Liver (tissue), 9 donors: ENCODE measurements around the gene MAPK7. TPM values are rescaled to one million over a fixed set of nuclear protein-coding genes. Genes with fewer than 3 reads are reported as not detected.

ENCODE experiments used
- DNase-seq: peaks from one replicate; pipeline ENCODE4 v3.0.0-alpha.2; 2017; ENCODE audit warnings: low spot score
- H3K27ac ChIP-seq, 2 donors: one replicate each; pipeline ENCODE4 v1.7.0; 2013; ENCODE audit warnings: inconsistent platforms in 2 of 2, low read length in 2 of 2, control low read depth in 1 of 2, low read depth in 1 of 2, mild to moderate bottlenecking in 1 of 2
- H3K27me3 ChIP-seq, 4 donors: one replicate each; pipeline versions ENCODE4 v1.6.1 to v1.7.0; 2013; ENCODE audit warnings: low read length in 3 of 4, inconsistent platforms in 1 of 4, mild to moderate bottlenecking in 1 of 4, moderate library complexity in 1 of 4; ENCODE audit not compliant: control insufficient read depth in 4 of 4, insufficient read depth in 4 of 4
- H3K36me3 ChIP-seq, 4 donors: one replicate each; pipeline versions ENCODE4 v1.6.1 to v1.7.0; 2013; ENCODE audit warnings: low read length in 3 of 4, mild to moderate bottlenecking in 3 of 4, low read depth in 1 of 4, moderate library complexity in 1 of 4; ENCODE audit not compliant: control insufficient read depth in 4 of 4, insufficient read depth in 3 of 4
- H3K4me1 ChIP-seq, 4 donors: one replicate each; pipeline versions ENCODE4 v1.6.1 to v1.7.0; 2013; ENCODE audit warnings: low read length in 3 of 4, mild to moderate bottlenecking in 3 of 4, moderate library complexity in 1 of 4; ENCODE audit not compliant: control insufficient read depth in 4 of 4, insufficient read depth in 4 of 4
- H3K4me3 ChIP-seq, 3 donors: one replicate each; pipeline versions ENCODE4 v1.6.1 to v1.7.0; 2013; ENCODE audit warnings: low read length in 3 of 3, control low read depth in 1 of 3, low read depth in 1 of 3, mild to moderate bottlenecking in 1 of 3
- H3K9ac ChIP-seq, 2 donors: one replicate each; pipeline ENCODE4 v1.7.0; 2013; ENCODE audit warnings: low read length in 2 of 2, mild to moderate bottlenecking in 2 of 2, moderate library complexity in 2 of 2, control low read depth in 1 of 2, low read depth in 1 of 2
- H3K9me3 ChIP-seq, 4 donors: one replicate each; pipeline versions ENCODE4 v1.6.1 to v1.7.0; 2013; ENCODE audit warnings: low read length in 3 of 4; ENCODE audit not compliant: control insufficient read depth in 4 of 4
- ATF3 ChIP-seq: IDR thresholded peaks from 2 replicates; pipeline ENCODE4 v1.6.1; 2016; ENCODE audit warnings: antibody characterized with exemption
- FOXA1 ChIP-seq: IDR thresholded peaks from 2 replicates; pipeline ENCODE4 v1.6.1; 2016; ENCODE audit warnings: antibody characterized with exemption
- GABPA ChIP-seq, 2 donors: IDR thresholded peaks in 1 of 2; conservative IDR thresholded peaks in 1 of 2; 2 replicates each; pipeline ENCODE4 v1.6.1; 2016; ENCODE audit warnings: antibody characterized with exemption in 2 of 2, mild to moderate bottlenecking in 1 of 2, moderate library complexity in 1 of 2
- JUND ChIP-seq, 2 donors: IDR thresholded peaks; 2 replicates each; pipeline ENCODE4 v1.6.1; 2016; ENCODE audit warnings: antibody characterized with exemption in 2 of 2
- MAX ChIP-seq: IDR thresholded peaks from 2 replicates; pipeline ENCODE4 v1.6.1; 2016; ENCODE audit warnings: antibody characterized with exemption
- NR2F2 ChIP-seq: IDR thresholded peaks from 2 replicates; pipeline ENCODE4 v1.6.1; 2016; ENCODE audit warnings: antibody characterized with exemption
- RAD21 ChIP-seq, 2 donors: IDR thresholded peaks; 2 replicates each; pipeline ENCODE4 v1.6.1; 2016; ENCODE audit warnings: antibody characterized with exemption in 2 of 2, mild to moderate bottlenecking in 2 of 2
- SP1 ChIP-seq: IDR thresholded peaks from 2 replicates; pipeline ENCODE4 v1.6.1; 2018; ENCODE audit warnings: antibody characterized with exemption, mild to moderate bottlenecking
- TAF1 ChIP-seq: conservative IDR thresholded peaks from 2 replicates; pipeline ENCODE4 v1.6.1; 2016; ENCODE audit warnings: antibody characterized with exemption, mild to moderate bottlenecking
- YY1 ChIP-seq: IDR thresholded peaks from 2 replicates; pipeline ENCODE4 v1.6.1; 2016; ENCODE audit warnings: antibody characterized with exemption, mild to moderate bottlenecking
- ZBTB33 ChIP-seq: IDR thresholded peaks from 2 replicates; pipeline ENCODE4 v1.6.1; 2016; ENCODE audit warnings: antibody characterized with exemption
- WGBS: extraction: QIAGEN DNeasy Blood & Tissue Kit; methylation state at CpG from one replicate; pipeline ENCODE4 v1.1.7; 2013; 5-methylcytosine and 5-hydroxymethylcytosine counted together
- polyA plus RNA-seq, 2 donors: library from polyadenylated mRNA; stranded (reverse) in 1 of 2; unstranded in 1 of 2; fragments of 200-250 nt in 1 of 2; fragments of >200 nt in 1 of 2; fragmentation: Nextera tagmentation in 1 of 2; extraction: Ambion mirVana in 1 of 2; gene quantifications; one replicate each; pipeline versions ENCODE4 v1.2.1 to v1.2.3, GENCODE V29; 2013 to 2015
- total RNA-seq, 2 donors: library from RNA; depleted of rRNA; stranded (reverse); fragments of >200 nt; gene quantifications; one replicate each; pipeline ENCODE4 v1.2.3, GENCODE V29; 2014
- donor health status: healthy.
- donor health status: healthy.
- donor health status: healthy.
- donor health status: healthy.
- donor health status: healthy.

The MAPK7 gene
- total and polyA plus RNA-seq, 4 donors = 3.4 to 8.8 (median 5.2) TPM

- no peak for TF ChIP-seq YY1
- Histone ChIP-seq H3K27me3 (no peaks in the 10 kb centered on the region), H3K4me1 (peaks cover 6 to 22% (median 18%) of the 10 kb centered on the region in 4 donors), H3K36me3 (peaks cover 0 to 3% (median 0%) of the 10 kb centered on the region in 4 donors), H3K9ac (no peak overlapping the region), H3K4me3 (no peak overlapping the region), H3K27ac (no peak overlapping the region), H3K9me3 (no peaks in the 10 kb centered on the region)
- no peak for DNase-seq
- 87% methylated on average over 6 of the region's 6 CpGs for WGBS
These were observed 45.7 kb upstream of the MAPK7 start for GRCh38 chr17:19332371-19333131.

- no peak for DNase-seq
- 95% methylated on average over 1 of the region's 1 CpG for WGBS
- no peak for TF ChIP-seq NR2F2
- H3K27ac ChIP-seq = no peak overlapping the region
- no peak overlapping the region for H3K4me3 ChIP-seq
- H3K4me1 ChIP-seq = peaks cover 6 to 27% (median 21%) of the 10 kb centered on the region in 4 donors
- H3K27me3 ChIP-seq = no peaks in the 10 kb centered on the region
- H3K36me3 ChIP-seq = peaks cover 0 to 3% (median 0%) of the 10 kb centered on the region in 4 donors
- H3K9ac ChIP-seq = no peak overlapping the region
- H3K9me3 ChIP-seq = no peaks in the 10 kb centered on the region
These were observed 45.2 kb upstream of the MAPK7 start for GRCh38 chr17:19333132-19333440.

GRCh38 chr17:19333736-19334290 lies 44.5 kb upstream of the MAPK7 start:
- no peak overlapping the region for H3K9ac ChIP-seq
- no peak for DNase-seq
- no peak overlapping the region for H3K27ac ChIP-seq
- peaks cover 0 to 3% (median 0%) of the 10 kb centered on the region in 4 donors for H3K36me3 ChIP-seq
- TF ChIP-seq ATF3 = no peak
- TF ChIP-seq FOXA1 = no peak
- TF ChIP-seq JUND (IDR thresholded peaks at IDR 0.05) = no peak
- TF ChIP-seq MAX = no peak
- no peak for TF ChIP-seq TAF1
- no peak for TF ChIP-seq RAD21 (IDR thresholded peaks at IDR 0.05)
- TF ChIP-seq SP1 = no peak
- no peak for TF ChIP-seq GABPA (IDR thresholded peaks at IDR 0.05 in 1 of 2, conservative IDR thresholded peaks at IDR 0.05 in 1 of 2)
- no peak for TF ChIP-seq ZBTB33
- no peaks in the 10 kb centered on the region for H3K27me3 ChIP-seq
- H3K9me3 ChIP-seq = no peaks in the 10 kb centered on the region
- WGBS = 94% methylated on average over 12 of the region's 12 CpGs
- peaks cover 6 to 31% (median 25%) of the 10 kb centered on the region in 4 donors for H3K4me1 ChIP-seq
- H3K4me3 ChIP-seq = no peak overlapping the region
